Colonic mucosa (tissue), 4 donors: ENCODE data around the gene GPR157. TPM values are rescaled to one million over a fixed set of nuclear protein-coding genes. Genes with fewer than 3 reads are reported as not detected.

Experiments
- DNase-seq: peaks from one replicate; pipeline ENCODE4 v3.0.0-alpha.2; 2020
- H3K27ac ChIP-seq: fragments of 200-600 bp; one replicate; pipeline ENCODE4 v1.8.0; 2021
- H3K27me3 ChIP-seq: fragments of 200-600 bp; one replicate; pipeline ENCODE4 v1.8.0; 2021
- H3K36me3 ChIP-seq: fragments of 200-600 bp; one replicate; pipeline ENCODE4 v1.8.0; 2021
- H3K4me1 ChIP-seq: fragments of 200-600 bp; one replicate; pipeline ENCODE4 v1.8.0; 2021; ENCODE audit warnings: mild to moderate bottlenecking
- H3K4me3 ChIP-seq: fragments of 200-600 bp; one replicate; pipeline ENCODE4 v1.8.0; 2021
- H3K9ac ChIP-seq, 2 donors: one replicate each; pipeline ENCODE4 v1.7.0; 2013; ENCODE audit warnings: control low read depth in 2 of 2, low read depth in 2 of 2, low read length in 2 of 2
- H3K9me3 ChIP-seq: fragments of 200-600 bp; one replicate; pipeline ENCODE4 v1.8.0; 2021
- CTCF ChIP-seq: fragments of 200-600 bp; IDR thresholded peaks from one replicate; pipeline ENCODE4 v1.8.0; 2022; ENCODE audit warnings: antibody characterized with exemption, mild to moderate bottlenecking
- intact Hi-C: fragments of 100-400 bp; cut with DNase I; formaldehyde crosslinking; loops from one replicate; pipeline ENCODE4 v1.14.1; 2022
- total RNA-seq, 2 donors: library from RNA; stranded (reverse); fragmentation: NEBNext Ultra II Directional in 1 of 2; extraction: Animal tissue kit (Norgen Biotek cat#: 25700) in 1 of 2; gene quantifications; one replicate each; pipeline ENCODE4 v1.2.1, GENCODE V29; 2021
- donor health status: healthy.
- donor health status: DM: no; HTN: no; CAD: no.
- donor health status: DM: no; HTN: no; CAD: no.

The GPR157 gene
- total RNA-seq, 2 donors from 2014 or later = 12.2 to 15.9 TPM

- H3K27ac ChIP-seq = no peak overlapping the region
- H3K4me1 ChIP-seq = no peaks in the 10 kb centered on the region
- no peak overlapping the region for H3K9ac ChIP-seq
- no peaks in the 10 kb centered on the region for H3K9me3 ChIP-seq
- intact Hi-C loops = no loop called here
- no peak for TF ChIP-seq CTCF
- H3K27me3 ChIP-seq = no peaks in the 10 kb centered on the region
- no peak overlapping the region for H3K4me3 ChIP-seq
- H3K36me3 ChIP-seq = no peaks in the 10 kb centered on the region
- no peak for DNase-seq
These were observed 67.5 kb downstream of the GPR157 start for GRCh38 chr1:9061252-9061960.

- Histone ChIP-seq H3K27ac (no peak overlapping the region), H3K9ac (no peak overlapping the region), H3K27me3 (no peaks in the 10 kb centered on the region), H3K9me3 (no peaks in the 10 kb centered on the region), H3K4me3 (no peak overlapping the region), H3K4me1 (no peaks in the 10 kb centered on the region), H3K36me3 (no peaks in the 10 kb centered on the region)
- intact Hi-C loops = no loop called here
- no peak for DNase-seq
- no peak for TF ChIP-seq CTCF
These were observed 68.8 kb downstream of the GPR157 start for GRCh38 chr1:9059891-9060744.

GRCh38 chr1:9058465-9058864 lies 70.4 kb downstream of the GPR157 start:
- Histone ChIP-seq H3K9ac (no peak overlapping the region), H3K27me3 (no peaks in the 10 kb centered on the region), H3K4me3 (no peak overlapping the region), H3K36me3 (no peaks in the 10 kb centered on the region), H3K27ac (no peak overlapping the region), H3K9me3 (no peaks in the 10 kb centered on the region), H3K4me1 (no peaks in the 10 kb centered on the region)
- DNase-seq = no peak
- no peak for TF ChIP-seq CTCF
- intact Hi-C loops = no loop called here

GRCh38 chr1:9057851-9058250 lies 71.1 kb downstream of the GPR157 start:
- DNase-seq = no peak
- Histone ChIP-seq H3K9ac (no peak overlapping the region), H3K4me1 (no peaks in the 10 kb centered on the region), H3K9me3 (no peaks in the 10 kb centered on the region), H3K27me3 (no peaks in the 10 kb centered on the region), H3K36me3 (no peaks in the 10 kb centered on the region), H3K4me3 (no peak overlapping the region), H3K27ac (no peak overlapping the region)
- no peak for TF ChIP-seq CTCF
- intact Hi-C loops = no loop called here

GRCh38 chr1:9052272-9053049 lies 76.4 kb downstream of the GPR157 start:
- intact Hi-C loops = no loop called here
- H3K27me3 ChIP-seq = no peaks in the 10 kb centered on the region
- no peak overlapping the region for H3K27ac ChIP-seq
- H3K4me3 ChIP-seq = no peak overlapping the region
- H3K4me1 ChIP-seq = peaks cover 4% of the 10 kb centered on the region
- no peaks in the 10 kb centered on the region for H3K36me3 ChIP-seq
- no peak for DNase-seq
- no peak overlapping the region for H3K9ac ChIP-seq
- no peak for TF ChIP-seq CTCF
- H3K9me3 ChIP-seq = no peaks in the 10 kb centered on the region
